Stimulated activated CD4-positive, alpha-beta T cell treated with anti-CD3 and anti-CD28 coated beads, Interleukin-4, amount 100 ng/mL, for 48 hours (primary cell): ENCODE results near the gene GALR3.
"Not testable (repeated sequence)": the region's sequence is repeated elsewhere in the genome, so short reads cannot be mapped to it uniquely, and the experiment has no call there.

Source experiments
- DNase-seq, 2 donors: peaks; one replicate each; pipeline ENCODE4 v3.0.0-alpha.2; 2020; ENCODE audit warnings: low read depth in 2 of 2

The GALR3 gene

DNA sequence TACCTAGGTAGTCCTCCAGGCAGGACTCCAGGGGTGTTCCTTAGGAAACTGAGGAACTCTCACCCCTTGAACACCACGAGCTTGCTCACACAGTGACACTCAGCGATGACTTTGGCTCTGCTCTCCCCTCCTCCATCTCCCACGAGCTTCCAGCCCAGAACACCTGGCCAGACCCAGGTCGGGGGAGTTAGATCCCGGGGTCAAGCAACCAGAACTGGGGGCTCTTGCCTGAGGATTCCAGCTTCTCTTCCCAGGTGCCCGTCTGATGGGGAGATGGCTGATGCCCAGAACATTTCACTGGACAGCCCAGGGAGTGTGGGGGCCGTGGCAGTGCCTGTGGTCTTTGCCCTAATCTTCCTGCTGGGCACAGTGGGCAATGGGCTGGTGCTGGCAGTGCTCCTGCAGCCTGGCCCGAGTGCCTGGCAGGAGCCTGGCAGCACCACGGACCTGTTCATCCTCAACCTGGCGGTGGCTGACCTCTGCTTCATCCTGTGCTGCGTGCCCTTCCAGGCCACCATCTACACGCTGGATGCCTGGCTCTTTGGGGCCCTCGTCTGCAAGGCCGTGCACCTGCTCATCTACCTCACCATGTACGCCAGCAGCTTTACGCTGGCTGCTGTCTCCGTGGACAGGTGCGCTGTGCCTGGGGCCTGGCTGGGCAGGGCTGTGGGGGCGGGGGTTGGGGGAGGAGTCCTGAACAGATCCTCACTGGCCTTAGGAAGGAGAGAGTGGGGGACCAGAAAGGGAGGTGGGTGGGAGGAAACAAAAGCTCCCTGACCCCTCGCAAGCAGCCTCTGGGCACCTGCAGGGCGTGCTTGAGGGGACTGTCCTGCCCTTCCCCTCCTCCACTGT lies at the start of gene GALR3:
TSS of gene GALR3 (plus strand) at position 249 of the 852 bp plus-strand sequence. CDS start at position 274, 25 bp downstream.
- no peak for DNase-seq

- no peak for DNase-seq
Measured at GRCh38 chr22:37774728-37775127, 48.5 kb upstream of the GALR3 start.

- no peak for DNase-seq
Measured at GRCh38 chr22:37775785-37776638, 47.2 kb upstream of the GALR3 start.

- no peak for DNase-seq
Measured at GRCh38 chr22:37776639-37777005, 46.6 kb upstream of the GALR3 start.

GRCh38 chr22:37777122-37777687 lies 46.0 kb upstream of the GALR3 start:
- no peak for DNase-seq

DNA sequence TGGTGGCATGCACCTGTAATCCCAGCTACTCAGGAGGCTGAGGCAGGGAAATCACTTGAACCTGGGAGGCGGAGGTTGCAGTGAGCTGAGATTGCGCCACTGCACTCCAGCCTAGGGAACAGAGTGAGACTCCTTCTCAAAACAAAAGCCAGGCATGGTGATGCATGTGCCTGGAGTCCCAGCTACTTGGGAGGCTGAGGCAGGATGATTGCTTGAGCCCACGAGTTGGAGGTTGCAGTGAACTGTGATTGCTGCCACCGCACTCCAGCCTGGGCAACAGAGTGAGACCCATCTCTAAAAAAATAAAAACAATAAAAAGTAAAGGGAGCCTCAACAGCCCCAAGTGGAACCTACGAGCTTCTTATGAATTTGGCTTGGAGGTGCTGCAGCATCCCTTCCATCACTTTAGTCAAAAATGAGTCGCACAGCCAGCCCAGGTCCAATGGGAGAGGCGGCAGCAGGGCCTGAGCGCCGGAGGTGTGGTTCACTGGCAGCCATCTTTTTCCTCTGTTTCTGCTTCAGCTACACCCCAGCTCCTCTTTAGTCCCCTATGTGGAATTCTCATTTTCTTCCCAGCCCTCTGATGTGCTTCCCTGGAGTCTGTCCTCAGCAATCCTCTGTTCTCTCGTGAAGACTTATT lies 44.7 kb upstream of the GALR3 start:
- DNase-seq = no peak

DNA sequence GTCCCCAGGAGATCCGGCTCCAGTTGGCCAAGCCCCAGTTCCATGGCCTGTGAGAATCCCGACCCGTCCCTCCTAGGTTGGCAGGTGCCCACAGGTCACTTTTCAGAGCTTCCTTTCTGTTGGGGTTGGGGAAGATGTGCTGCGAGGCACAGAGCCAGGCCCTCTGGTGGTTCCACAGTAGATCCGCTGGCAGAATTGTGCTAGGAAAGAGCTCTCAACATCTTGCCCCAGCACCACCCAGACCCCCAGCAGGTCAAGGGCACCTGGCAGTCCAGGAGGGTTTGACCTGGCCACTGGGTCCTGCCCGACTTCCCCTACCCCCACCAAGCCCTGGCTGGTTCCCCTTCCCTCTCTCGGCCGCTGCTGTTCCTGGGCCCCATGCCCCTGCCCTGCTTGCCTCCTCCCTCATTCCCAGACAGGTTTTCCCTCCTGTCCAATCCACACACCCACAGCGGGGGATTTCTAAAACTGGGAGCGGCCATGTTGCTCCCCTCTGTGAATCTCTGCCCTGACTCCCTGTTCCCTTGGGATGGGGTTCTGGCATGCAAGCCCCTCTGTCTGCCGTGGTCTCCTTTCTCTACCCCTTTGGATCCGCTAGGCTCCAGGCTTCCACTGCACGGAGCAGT lies 41.6 kb upstream of the GALR3 start:
- DNase-seq = no peak

DNA sequence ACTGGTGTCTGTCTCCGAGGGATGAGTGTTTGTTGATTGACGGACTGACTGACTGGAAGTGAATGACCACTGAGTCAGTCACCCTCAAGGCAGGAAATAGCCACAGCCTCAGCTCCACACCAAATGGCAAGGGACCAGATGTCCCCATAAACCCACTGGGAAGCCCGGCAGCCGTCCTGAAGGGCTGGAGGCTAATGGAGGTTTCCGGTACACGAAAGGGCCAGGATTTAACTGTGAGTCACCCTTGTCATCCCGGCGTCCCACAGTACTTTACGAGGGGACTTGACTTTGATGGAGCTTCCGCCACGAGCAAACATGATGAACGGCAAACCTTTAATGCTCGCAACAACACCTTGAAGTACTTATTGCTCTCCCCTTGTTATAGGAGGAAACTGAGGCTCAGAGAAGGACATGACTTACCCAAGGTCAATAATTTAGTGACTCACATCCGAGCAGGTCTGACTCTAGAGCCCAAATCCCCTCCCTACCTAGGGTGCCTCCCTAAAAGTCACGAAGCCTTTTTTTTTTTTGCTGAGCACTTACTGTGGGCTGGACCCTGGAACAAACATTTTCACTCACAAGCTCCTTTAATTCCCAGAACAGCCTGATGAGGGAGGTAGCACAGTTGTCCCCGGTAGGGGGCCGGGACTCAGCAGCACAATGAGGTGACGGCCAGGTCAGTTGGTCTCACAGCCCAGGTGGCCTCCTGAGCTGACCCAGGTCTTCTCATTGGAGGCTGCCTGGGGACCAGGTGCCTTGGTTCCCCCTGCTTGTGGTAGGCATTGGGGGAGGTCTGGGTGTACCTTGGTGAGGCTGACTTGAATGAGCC lies 40.6 kb upstream of the GALR3 start:
- DNase-seq = no peak

- no peak for DNase-seq
Measured at GRCh38 chr22:37784829-37785495, 38.2 kb upstream of the GALR3 start.

DNA sequence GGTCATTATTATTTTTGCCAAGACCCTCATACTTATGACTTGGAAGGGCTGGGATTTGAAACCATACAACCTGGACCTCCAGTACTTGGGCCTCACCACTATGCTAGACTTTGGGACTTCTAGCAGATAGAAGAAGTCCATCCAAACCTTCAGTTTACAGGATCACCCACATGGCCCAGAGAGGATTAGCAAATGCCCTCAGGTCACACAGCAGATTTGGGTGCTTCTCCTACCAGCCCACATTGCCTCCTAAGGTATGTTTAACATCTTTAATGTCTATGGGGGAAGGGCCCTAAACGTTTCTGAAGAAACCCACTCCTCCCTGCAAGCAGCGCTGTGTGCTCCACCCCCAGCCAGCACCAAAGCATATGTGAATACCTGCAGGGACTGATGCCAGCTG lies 32.9 kb upstream of the GALR3 start:
- no peak for DNase-seq

GRCh38 chr22:37792494-37792893 lies 30.7 kb upstream of the GALR3 start:
- no peak for DNase-seq

DNA sequence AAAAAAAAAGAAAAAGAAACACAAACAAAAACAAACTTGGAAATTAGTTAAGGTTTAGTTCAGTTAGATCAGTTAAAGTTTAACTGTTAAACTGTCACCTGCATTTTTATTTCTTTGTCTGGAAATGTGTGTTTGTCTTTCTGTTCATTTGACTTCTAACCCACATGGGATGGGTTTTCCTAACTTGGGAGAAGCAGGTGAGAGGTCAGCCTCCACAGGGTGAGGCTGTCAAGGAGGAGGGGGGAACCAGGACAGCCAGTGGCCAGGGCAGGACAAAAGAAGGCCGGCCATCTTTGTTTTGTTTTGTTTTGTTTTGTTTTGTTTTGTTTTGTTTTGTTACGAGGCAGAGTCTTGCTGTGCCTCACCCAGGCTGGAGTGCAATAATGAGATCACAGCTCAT lies 28.8 kb upstream of the GALR3 start:
- no peak for DNase-seq

- DNase-seq = no peak
Measured at GRCh38 chr22:37796079-37796478, 27.1 kb upstream of the GALR3 start.

DNA sequence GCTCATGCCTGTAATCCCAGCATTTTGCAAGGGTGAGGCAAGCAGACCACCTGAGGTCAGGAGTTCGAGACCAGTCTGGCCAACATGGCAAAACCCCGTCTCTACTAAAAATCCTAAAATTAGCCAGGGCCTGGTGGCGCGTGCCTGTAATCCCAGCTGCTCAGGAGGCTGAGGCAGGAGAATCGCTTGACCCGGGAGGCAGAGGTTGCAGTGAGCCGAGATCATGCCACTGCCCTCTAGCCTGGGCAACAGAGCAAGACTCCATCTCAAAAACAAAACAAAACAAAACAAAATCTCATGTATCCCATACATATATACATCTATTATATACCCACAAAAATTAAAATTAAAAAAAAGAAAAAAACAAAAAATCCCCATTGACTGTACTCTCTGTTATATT lies 25.9 kb upstream of the GALR3 start:
- DNase-seq = not testable (repeated sequence)

DNA sequence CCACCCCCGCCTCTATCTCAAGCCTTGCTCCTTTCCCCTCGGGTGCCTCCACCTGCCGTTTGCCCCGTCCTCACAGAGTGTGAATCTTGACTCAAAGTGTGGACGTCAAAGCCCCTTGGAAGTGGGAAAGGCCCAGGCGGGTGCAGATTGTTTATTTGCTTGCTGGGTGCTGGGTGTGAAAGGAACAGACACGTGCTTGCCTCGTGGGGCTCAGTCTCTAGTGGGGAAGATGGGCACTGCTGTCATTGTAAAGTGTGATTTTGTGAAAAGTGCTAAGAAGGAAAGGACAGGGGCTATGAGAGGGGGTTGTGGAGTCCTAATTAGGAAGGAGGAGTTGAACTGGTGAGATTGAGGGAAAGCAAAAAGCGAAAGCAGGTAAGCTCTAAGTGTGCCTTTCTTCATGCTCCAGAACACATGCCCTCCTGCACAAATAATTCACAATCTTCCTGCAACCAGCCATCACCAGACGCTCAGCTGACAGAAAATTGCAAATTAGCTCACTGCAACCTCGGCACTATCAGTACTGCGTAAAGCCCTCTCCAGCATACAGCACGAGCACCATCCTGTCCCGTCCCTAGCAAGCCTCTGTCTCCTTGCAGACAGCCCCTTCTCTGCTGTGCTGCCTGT lies 25.2 kb upstream of the GALR3 start:
- DNase-seq = no peak

GRCh38 chr22:37799979-37800378 lies 23.2 kb upstream of the GALR3 start:
- not testable (repeated sequence) for DNase-seq

DNA sequence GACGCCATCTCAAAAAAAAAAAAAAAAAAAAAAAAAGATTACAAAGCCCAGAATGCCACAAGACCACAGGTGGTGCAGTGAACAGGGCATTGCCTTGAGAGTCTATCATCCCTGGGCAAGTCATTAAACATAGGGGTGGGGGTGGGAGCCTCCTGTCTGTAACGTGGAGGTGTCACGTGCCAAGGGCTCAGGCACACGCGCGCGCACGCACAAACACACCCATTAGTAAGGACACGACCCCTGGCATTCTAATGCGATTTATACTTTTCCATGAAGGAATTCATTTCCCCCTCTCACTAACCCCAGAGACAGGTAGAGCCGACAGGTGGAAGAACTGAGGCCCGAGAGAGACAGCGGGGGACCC lies 21.3 kb upstream of the GALR3 start:
- DNase-seq = no peak

GRCh38 chr22:37802310-37803194 lies 20.6 kb upstream of the GALR3 start:
- no peak for DNase-seq

DNA sequence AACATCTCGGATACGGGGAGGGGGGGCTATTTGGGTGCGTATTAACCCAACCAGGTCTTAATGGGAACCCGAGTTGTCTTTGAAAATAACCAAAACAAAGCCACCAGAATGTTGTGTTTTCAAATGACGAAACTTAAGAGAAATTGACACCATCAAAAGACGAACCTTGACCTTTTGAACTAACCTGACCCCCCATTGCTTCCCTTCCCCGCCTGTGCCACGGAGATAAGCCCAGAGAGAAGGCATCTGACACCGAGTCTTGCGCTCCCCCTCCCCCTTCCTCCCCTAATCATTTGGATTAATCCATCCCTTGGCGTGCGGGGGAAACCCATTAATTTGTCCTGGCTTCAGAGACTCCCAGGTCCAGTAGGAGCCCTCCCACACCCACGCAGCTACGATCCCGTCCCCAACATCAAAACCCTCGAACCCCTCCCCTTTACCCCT lies 20.0 kb upstream of the GALR3 start:
- DNase-seq = no peak
